Spleen (tissue), 11 donors: ENCODE measurements around the gene SGIP1. TPM values are rescaled to one million over a fixed set of nuclear protein-coding genes. Genes with fewer than 3 reads are reported as not detected.

Experiments used
- DNase-seq: peaks from one replicate; pipeline ENCODE4 v3.0.0-alpha.2; 2020
- H3K27ac ChIP-seq, 8 donors: fragments of 200-600 bp; sonication (generic) in 7 of 8; 1 replicate in 4 of 8; 2 replicates in 4 of 8; pipeline versions ENCODE4 v1.5.0 to v1.8.0; 2016 to 2021; ENCODE audit warnings: inconsistent platforms in 4 of 8, mild to moderate bottlenecking in 4 of 8, moderate library complexity in 1 of 8
- H3K27me3 ChIP-seq, 7 donors: fragments of 200-600 bp; sonication (generic) in 6 of 7; replicated peaks in 1 of 7; 1 replicate in 4 of 7; 2 replicates in 3 of 7; pipeline versions ENCODE4 v1.5.0 to v1.8.0; 2016 to 2021; ENCODE audit warnings: inconsistent platforms in 3 of 7, mild to moderate bottlenecking in 1 of 7
- H3K36me3 ChIP-seq, 6 donors: fragments of 200-600 bp; sonication (generic) in 5 of 6; 1 replicate in 4 of 6; 2 replicates in 2 of 6; pipeline versions ENCODE4 v1.5.0 to v1.8.0; 2016 to 2021; ENCODE audit warnings: inconsistent platforms in 2 of 6
- H3K4me1 ChIP-seq, 6 donors: fragments of 200-600 bp; sonication (generic) in 5 of 6; 1 replicate in 3 of 6; 2 replicates in 3 of 6; pipeline versions ENCODE4 v1.5.0 to v1.8.0; 2016 to 2021; ENCODE audit warnings: inconsistent platforms in 3 of 6
- H3K4me3 ChIP-seq, 8 donors: fragments of 200-600 bp; sonication (generic) in 7 of 8; 1 replicate in 4 of 8; 2 replicates in 4 of 8; pipeline versions ENCODE4 v1.5.0 to v1.8.0; 2016 to 2021; ENCODE audit warnings: inconsistent platforms in 4 of 8, mild to moderate bottlenecking in 4 of 8, moderate library complexity in 2 of 8
- H3K9me3 ChIP-seq, 8 donors: fragments of 200-600 bp; sonication (generic) in 7 of 8; 1 replicate in 4 of 8; 2 replicates in 4 of 8; pipeline versions ENCODE4 v1.5.0 to v1.8.0; 2016 to 2021; ENCODE audit warnings: inconsistent platforms in 4 of 8
- CTCF ChIP-seq, 11 experiments: fragments of 200-600 bp in 7 of 11; fragments of 450-650 bp in 4 of 11; sonication (generic) in 4 of 11; IDR thresholded peaks in 8 of 11; conservative IDR thresholded peaks in 3 of 11; 1 replicate in 7 of 11; 2 replicates in 4 of 11; pipeline versions ENCODE4 v1.4.0 to v1.8.0; 2016 to 2021; ENCODE audit warnings: antibody characterized with exemption in 11 of 11, inconsistent platforms in 4 of 11, mild to moderate bottlenecking in 1 of 11
- POLR2A ChIP-seq, 3 donors: fragments of 450-650 bp; IDR thresholded peaks; one replicate each; pipeline ENCODE4 v1.5.1; 2017; ENCODE audit warnings: antibody characterized with exemption in 3 of 3, mild to moderate bottlenecking in 1 of 3
- POLR2AphosphoS5 ChIP-seq, 3 donors: sonication (generic); formaldehyde crosslinking; IDR thresholded peaks; one replicate each; pipeline ENCODE4 v1.5.1; 2017; ENCODE audit warnings: antibody characterized with exemption in 3 of 3
- WGBS, 5 donors: extraction: QIAGEN DNeasy Blood & Tissue Kit in 3 of 5; methylation state at CpG; one replicate each; pipeline versions ENCODE4 v1.1.5 to v1.1.7; 2013 to 2018; 5-methylcytosine and 5-hydroxymethylcytosine counted together
- intact Hi-C: fragments of 100-400 bp; cut with DNase I; formaldehyde crosslinking; loops from one replicate; pipeline ENCODE4 v1.15.0; 2023; ENCODE audit warnings: low total_unique reads
- polyA plus RNA-seq, 3 donors: library from polyadenylated mRNA; stranded (reverse); fragments of 200-250 nt; gene quantifications; one replicate each; pipeline ENCODE4 v1.2.1, GENCODE V29; 2013
- total RNA-seq, 7 donors: library from RNA; depleted of rRNA in 3 of 7; stranded (reverse); fragments of >200 nt in 3 of 7; fragmentation: NEBNext Ultra II Directional in 4 of 7; extraction: Animal tissue kit (Norgen Biotek cat#: 25700) in 4 of 7; gene quantifications; one replicate each; pipeline versions ENCODE4 v1.1.0 to v1.2.1, GENCODE V29; 2016 to 2021
- donor health status: healthy with polysubstance abuse.
- donor health status: DM: no; HTN: no; CAD: no; lungs with moderate emphysema.
- donor health status: DM: no; HTN: no; CAD: no.
- donor health status: Bipolar disorder and iron deficiency.
- donor health status: healthy.
- donor health status: DM: no; HTN: no; CAD: no.
- donor health status: DM: yes; HTN: yes; CAD: no.

Gene SGIP1
- total and polyA plus RNA-seq, 10 donors = 0.13 to 1.6 (median 0.74) TPM; not detected in 2

DNA sequence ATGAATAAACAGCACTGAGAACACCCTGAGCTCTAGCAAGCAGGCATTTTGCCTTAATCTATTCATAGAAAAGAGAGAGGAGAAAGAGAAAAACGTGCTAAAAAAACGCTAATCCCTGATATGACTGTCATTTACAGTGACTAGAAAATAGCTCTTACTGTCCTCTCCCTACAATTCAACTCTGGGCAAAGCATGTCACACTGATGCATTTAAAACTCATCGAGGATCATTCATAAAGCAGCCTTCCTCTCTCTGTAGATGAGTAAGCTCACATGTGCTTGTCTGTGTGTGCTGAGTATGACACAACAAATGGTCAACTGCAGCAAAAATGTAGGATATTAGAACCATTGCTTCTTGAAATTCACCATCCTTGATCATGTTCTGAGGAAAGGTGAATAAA is 109.0 kb downstream of the SGIP1 start:
- Histone ChIP-seq H3K4me3 (no peak overlapping the region), H3K27ac (no peak overlapping the region), H3K4me1 (no peaks in the 10 kb centered on the region), H3K27me3 (peaks cover 0 to 13% (median 0%) of the 10 kb centered on the region in 7 donors), H3K9me3 (no peaks in the 10 kb centered on the region), H3K36me3 (no peaks in the 10 kb centered on the region)
- TF ChIP-seq CTCF (IDR thresholded peaks at IDR 0.05 in 8 of 11, conservative IDR thresholded peaks at IDR 0.05 in 3 of 11) = no peak
- no peak for DNase-seq
- 47 to 78% (median 68%) methylated on average over 3 of the region's 3 CpGs for WGBS, 5 donors
- intact Hi-C loops = no loop called here

DNA sequence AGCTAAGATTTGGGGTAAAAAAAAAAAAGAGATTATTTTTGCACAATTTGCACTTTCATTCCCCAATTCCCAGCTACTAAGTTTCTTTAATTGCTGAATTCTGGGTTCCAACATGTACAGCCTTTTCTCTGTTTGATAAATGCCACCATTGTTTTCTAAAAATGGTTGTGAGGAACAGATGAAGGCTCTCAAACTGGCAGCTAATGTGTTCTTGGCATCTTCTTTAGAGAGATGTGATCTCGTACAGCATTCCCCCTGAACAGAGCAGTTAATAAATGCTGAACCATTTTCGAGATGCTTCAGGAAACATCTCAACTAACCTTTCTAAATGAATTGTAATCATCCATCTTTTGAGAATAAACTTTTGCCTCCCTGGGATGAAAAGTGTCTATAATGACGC is 110.4 kb downstream of the SGIP1 start:
- no peaks in the 10 kb centered on the region for H3K9me3 ChIP-seq
- no peak overlapping the region for H3K4me3 ChIP-seq
- 78 to 93% (median 82%) methylated on average over 3 of the region's 3 CpGs for WGBS, 5 donors
- intact Hi-C loops = no loop called here
- no peak overlapping the region for H3K27ac ChIP-seq
- H3K36me3 ChIP-seq = no peaks in the 10 kb centered on the region
- no peak for DNase-seq
- peaks cover 0 to 19% (median 0%) of the 10 kb centered on the region in 7 donors for H3K27me3 ChIP-seq
- H3K4me1 ChIP-seq = peaks cover 0 to 10% (median 2%) of the 10 kb centered on the region in 6 donors
- TF ChIP-seq POLR2AphosphoS5 (IDR thresholded peaks at IDR 0.05) (no peak), CTCF (IDR thresholded peaks at IDR 0.05 in 8 of 11, conservative IDR thresholded peaks at IDR 0.05 in 3 of 11) (no peak), POLR2A (IDR thresholded peaks at IDR 0.05) (no peak)

DNA sequence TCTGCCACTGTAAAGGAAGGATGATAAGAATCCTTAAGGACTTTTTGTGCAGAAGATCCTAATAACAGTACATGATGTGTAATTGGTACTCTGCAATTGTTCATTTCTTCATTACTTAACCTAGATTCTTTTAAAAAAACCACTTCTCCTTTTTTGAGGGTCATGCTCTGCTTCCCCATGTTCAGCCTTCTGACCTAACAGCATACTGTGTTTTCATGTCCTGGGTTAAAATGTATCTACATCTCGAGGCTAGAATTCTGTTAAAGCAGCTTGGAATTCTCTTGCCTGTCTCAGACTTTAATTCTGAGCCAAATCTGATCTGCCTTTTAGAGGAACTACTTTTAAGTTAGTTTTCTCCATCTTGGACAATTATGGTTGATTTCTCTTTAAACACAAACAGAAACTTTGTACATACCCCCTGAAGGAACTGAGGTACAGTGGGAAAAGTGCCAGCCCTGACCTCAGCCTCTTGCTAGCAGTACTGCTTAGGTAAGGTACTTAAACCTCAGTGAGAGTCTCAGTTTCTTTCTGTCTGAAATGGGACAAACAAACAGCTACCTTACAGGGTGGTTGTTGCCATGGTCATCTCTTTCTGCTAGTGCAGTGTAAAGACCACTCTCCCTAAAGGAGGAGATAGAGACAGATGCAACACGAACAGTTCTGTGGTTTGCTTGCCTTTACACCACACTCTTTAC is 115.1 kb downstream of the SGIP1 start:
- Histone ChIP-seq H3K9me3 (no peaks in the 10 kb centered on the region), H3K4me3 (no peak overlapping the region), H3K36me3 (no peaks in the 10 kb centered on the region), H3K4me1 (peaks cover 0 to 14% (median 2%) of the 10 kb centered on the region in 6 donors), H3K27ac (peak overlapping the region in 3 of 8 donors; percentile 16 to 51 (median 36)), H3K27me3 (peaks cover 0 to 11% (median 0%) of the 10 kb centered on the region in 7 donors)
- intact Hi-C loops = no loop called here
- WGBS, 5 donors = 23 to 36% (median 29%) methylated on average over 2 of the region's 2 CpGs
- TF ChIP-seq POLR2A (IDR thresholded peaks at IDR 0.05) (no peak), POLR2AphosphoS5 (IDR thresholded peaks at IDR 0.05) (no peak), CTCF (IDR thresholded peaks at IDR 0.05 in 8 of 11, conservative IDR thresholded peaks at IDR 0.05 in 3 of 11) (no peak)
- no peak for DNase-seq

- Histone ChIP-seq H3K9me3 (no peaks in the 10 kb centered on the region), H3K4me1 (peaks cover 0 to 14% (median 2%) of the 10 kb centered on the region in 6 donors), H3K36me3 (no peaks in the 10 kb centered on the region), H3K4me3 (no peak overlapping the region), H3K27ac (no peak overlapping the region), H3K27me3 (peaks cover 0 to 12% (median 0%) of the 10 kb centered on the region in 7 donors)
- DNase-seq = no peak
- TF ChIP-seq POLR2A (IDR thresholded peaks at IDR 0.05) = no peak
- TF ChIP-seq POLR2AphosphoS5 (IDR thresholded peaks at IDR 0.05) = no peak
- no peak for TF ChIP-seq CTCF (IDR thresholded peaks at IDR 0.05 in 8 of 11, conservative IDR thresholded peaks at IDR 0.05 in 3 of 11)
- intact Hi-C loops = no loop called here
- WGBS, 5 donors = 55 to 78% (median 70%) methylated on average over 2 of the region's 2 CpGs
Observed at GRCh38 chr1:66652556-66652955, 118.6 kb downstream of the SGIP1 start.
